Stimulated activated CD4-positive, alpha-beta T cell treated with anti-CD3 and anti-CD28 coated beads, Interleukin-15, amount 100 ng/mL, for 48 hours (primary cell): Measurements from ENCODE around the gene OPALIN.
"Not testable (repeated sequence)": the region's sequence is repeated elsewhere in the genome, so short reads cannot be mapped to it uniquely, and the experiment has no call there.

ENCODE experiments used
- DNase-seq, 2 donors: peaks; one replicate each; pipeline ENCODE4 v3.0.0-alpha.2; 2020; ENCODE audit warnings: low read depth in 2 of 2

The OPALIN gene

GRCh38 chr10:96338279-96338925, 20.4 kb downstream of the OPALIN start:
- no peak for DNase-seq

DNA sequence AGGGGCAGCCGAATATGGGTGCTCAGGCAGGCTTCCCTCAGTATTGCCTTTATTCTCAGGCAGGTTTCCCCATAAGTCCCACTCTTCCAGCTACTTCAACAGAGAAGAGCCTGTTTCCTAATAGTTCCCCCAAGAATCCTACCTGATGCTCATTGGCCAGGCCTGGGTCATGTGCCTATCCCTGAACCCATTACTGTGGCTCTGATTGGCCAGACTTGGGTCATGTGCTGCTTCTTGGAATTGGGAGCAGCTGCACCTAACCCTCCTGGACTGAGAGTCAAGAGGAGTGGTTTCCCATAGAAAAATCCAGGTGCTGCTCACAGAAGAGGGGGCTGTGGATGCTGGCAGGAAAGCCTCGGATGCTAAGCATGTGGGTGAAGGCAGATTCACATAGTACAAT, 21.7 kb downstream of the OPALIN start:
- no peak for DNase-seq

GRCh38 chr10:96334616-96335526, 23.9 kb downstream of the OPALIN start:
- DNase-seq, result no peak

GRCh38 chr10:96333101-96333500, 25.7 kb downstream of the OPALIN start:
- DNase-seq, result no peak

DNA sequence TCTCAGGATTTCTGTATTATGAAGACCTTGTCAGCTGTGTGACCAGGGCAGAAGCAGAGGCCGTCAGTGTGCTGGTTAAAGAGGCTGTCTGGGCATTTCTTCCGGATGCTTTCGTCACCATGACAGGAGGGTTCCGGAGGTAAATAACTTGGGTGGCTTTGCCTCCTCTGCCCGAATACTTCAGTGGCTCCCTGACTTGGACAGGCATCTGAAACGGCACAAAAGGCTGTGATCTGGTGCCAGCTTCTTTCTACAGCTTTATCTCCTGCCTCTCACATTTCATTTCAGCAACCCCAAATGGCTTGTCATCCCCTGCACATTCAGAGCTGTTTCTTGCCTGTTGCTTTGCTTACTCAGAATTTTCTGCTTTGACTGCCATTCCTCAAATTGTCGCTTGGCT, 31.3 kb downstream of the OPALIN start:
- no peak for DNase-seq

DNA sequence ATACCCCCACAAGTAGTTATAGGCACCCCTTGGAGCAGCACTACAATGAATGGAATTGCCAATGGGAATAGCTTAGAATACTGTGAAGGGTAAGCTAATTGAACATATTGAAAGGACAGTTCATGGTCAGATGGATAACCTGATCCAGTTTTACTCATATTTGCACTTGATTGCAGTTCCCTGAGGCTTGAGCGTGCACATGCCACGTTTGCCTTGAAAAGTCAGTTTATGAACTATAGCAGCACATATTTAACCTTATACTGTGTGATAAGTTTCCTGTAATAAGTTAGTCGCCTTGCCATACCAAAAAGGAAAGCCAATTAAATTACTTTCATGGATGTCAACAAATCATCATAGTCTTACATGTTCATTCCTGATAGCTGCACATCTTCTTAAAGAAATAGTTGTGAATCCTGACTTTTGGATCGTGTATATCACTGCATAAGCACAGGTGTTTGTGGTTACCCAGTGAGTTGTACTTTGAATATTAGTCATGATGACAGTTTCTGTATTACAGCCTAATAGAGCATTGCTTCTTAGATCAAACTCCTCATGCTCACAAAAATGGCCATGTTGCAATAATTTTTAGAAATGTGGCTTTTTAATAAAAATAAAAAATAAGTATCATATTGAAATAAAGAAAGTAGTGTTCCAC, 33.0 kb downstream of the OPALIN start:
- DNase-seq, result no peak

DNA sequence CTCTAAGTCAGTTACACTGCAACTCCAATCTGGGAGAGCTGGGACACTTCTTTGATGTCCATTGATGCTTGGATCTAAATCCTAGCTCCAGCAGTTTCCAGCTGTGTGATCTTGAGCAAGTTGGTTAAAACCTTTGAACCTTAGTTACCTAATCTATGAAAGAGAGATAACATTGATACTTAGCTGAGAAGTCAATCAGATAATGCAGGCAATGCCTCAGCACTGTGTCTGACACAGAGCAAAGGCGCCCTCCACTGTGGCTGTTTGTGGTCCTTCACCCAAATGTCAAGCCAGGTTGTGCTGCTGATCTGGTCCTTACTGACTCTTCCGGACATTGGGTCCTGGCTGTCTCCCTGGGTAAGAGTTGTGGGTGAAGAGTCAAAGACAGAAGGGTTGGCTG, 34.4 kb downstream of the OPALIN start:
- no peak for DNase-seq

GRCh38 chr10:96322275-96322674, 36.5 kb downstream of the OPALIN start:
- no peak for DNase-seq

DNA sequence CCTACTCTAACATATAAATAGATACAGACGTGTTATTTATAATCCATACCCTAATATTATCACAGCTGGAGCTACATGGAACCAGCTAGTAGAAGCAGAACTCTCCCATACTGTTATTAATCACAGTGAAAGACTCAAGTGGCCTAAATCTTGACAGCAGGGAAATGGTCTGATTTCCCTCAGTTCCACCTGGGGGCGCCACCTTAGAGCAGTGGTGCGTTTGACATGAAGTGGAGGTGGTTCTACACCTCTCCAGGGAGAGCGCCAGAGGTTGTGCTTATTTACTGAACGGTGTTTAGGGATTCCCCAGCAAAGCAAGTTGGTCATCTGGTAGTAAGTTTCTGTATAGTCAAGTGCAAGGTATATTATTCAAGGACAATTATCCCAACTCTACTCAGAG, 37.0 kb downstream of the OPALIN start:
- DNase-seq, result no peak

DNA sequence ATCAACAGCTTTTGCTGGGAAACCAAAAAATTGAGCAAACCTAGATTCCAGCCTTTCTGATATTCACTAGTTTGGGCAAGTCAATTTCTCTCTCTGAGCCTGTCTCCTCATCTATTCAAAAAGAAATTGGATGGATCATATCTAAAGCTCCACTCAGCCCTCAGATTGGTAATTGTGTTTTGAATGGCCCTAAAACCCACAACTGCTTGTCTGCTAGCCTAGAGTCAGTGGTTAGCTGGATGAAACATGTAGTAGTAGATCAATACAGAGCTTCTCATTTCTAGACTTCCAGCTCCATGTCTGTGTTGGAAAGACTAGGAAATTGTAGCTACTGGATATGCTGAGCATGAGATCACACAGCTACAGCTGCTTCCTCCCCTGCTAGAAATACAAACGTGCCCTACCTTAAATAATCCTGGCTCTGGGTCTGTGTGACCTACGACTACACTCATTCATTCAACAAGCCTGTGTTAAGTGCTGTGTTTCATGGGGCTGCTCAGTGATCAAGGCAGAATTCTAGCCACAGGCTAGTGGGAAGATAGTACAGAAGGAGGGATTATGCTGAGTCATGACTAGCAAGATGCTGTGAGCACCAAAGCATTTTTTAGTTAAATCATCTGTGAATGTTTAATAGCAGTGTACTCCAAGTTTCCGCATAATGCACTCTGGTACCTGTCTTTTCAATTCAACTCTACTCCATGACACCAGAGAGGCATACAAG, 38.9 kb downstream of the OPALIN start:
- DNase-seq, result no peak

GRCh38 chr10:96317067-96317833, 41.6 kb downstream of the OPALIN start:
- no peak for DNase-seq

DNA sequence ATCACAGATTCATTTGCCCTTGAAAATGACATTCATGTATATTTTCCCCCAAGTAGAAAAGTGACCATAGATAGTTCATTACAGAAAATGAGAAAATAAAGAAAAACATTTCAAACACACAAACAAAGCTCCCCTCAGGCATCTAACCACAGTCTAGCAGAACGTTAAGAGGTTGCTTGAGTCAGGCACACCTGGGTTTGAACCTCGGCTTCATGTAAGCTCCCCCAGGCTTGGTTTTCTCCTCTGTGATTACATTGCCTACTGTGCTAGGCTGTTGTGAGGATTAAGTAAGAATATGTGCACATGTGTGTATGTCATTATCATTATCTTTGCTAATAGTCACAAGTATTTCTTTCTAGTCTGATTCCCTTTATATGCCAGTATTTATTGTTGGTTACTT, 45.5 kb downstream of the OPALIN start:
- DNase-seq, result no peak

GRCh38 chr10:96311180-96311715, 47.6 kb downstream of the OPALIN start:
- DNase-seq, result no peak

GRCh38 chr10:96310321-96310669, 48.5 kb downstream of the OPALIN start:
- DNase-seq, result no peak

DNA sequence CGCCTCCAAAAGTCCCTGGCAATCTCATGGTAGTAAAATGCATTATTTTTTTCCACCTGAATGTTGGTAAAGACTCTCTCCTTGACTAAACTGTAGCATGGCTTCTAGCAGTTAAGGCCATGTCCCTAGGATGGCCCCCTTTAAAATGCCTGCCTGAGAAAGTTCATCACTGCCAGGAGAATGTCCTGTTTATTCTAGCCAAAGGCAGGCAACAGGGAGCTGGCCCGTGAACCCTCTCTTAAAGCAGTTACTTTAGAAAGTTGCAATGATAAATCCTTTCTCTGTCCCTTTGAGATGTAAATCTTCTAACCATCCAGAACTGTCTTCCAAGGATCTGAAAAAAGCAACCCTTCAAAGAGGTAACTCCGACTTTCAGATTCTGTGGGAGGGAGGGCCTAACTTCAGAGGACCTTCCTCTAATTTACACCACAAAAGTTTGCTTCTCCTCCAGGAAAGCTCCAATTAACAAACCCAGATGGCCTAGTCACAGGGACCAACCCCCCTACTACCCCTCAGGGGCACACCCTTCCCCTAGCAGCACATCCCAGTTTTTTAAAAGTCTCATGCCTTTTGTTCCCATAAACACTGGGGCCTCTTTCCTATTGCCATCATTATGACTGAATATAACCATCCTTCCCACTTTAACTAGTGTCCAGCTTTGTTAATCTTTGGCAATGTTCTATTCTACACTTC, 49.0 kb downstream of the OPALIN start:
- no peak for DNase-seq

GRCh38 chr10:96308854-96309253, 49.9 kb downstream of the OPALIN start:
- not testable (repeated sequence) for DNase-seq

DNA sequence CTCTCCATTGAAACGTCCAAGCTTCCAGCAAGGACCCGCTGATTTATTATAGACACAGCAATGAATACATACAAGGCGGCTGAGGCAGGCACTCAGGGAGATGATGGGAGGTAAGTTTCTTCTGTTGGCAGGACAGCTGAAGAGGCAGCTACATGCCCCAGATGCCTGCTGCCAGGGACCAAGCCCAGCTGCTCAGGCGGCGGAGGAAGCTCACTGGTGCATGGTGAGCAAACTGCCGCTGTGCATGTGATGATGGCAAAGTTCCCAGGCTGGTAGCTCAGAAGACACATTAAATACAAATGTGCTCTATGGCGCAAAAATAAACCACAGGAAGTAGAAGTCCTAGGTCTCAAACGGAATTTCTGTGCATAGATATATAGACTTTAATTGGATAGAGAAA, 52.3 kb downstream of the OPALIN start:
- DNase-seq, result no peak

- DNase-seq, result no peak
These were observed 53.8 kb downstream of the OPALIN start for GRCh38 chr10:96305019-96305418.

- DNase-seq, result no peak
These were observed 54.6 kb downstream of the OPALIN start, which contains the start of gene DNTT for GRCh38 chr10:96304230-96304629. Gene DNTT (plus strand): TSS chr10:96304434. CDS start chr10:96304498, 64 bp downstream.

- no peak for DNase-seq
These were observed 57.2 kb downstream of the OPALIN start for GRCh38 chr10:96301616-96302015.
